GM19463 (cell line): ENCODE measurements around the gene HOMER3.
"Not testable (repeated sequence)": the region's sequence is repeated elsewhere in the genome, so short reads cannot be mapped to it uniquely, and the experiment has no call there.

ENCODE experiments used
- ATAC-seq: cut with Tn5 transposase; IDR thresholded peaks from one replicate; pipeline ENCODE4 v1.9.1; 2021; ENCODE audit warnings: mild to moderate bottlenecking, moderate library complexity; ENCODE audit not compliant: unreplicated experiment

The HOMER3 gene

GRCh38 chr19:18903156-18904037 is 37.6 kb downstream of the HOMER3 start:
- no peak for ATAC-seq

GRCh38 chr19:18902519-18902918 is 38.5 kb downstream of the HOMER3 start:
- not testable (repeated sequence) for ATAC-seq

GRCh38 chr19:18901491-18901890 is 39.5 kb downstream of the HOMER3 start:
- ATAC-seq, result no peak

- ATAC-seq, result no peak
Observed at GRCh38 chr19:18900700-18901481, 40.1 kb downstream of the HOMER3 start.

- ATAC-seq, result no peak
Observed at GRCh38 chr19:18899624-18900560, 41.1 kb downstream of the HOMER3 start.

GRCh38 chr19:18898607-18899408 is 42.2 kb downstream of the HOMER3 start:
- ATAC-seq, result no peak

GRCh38 chr19:18898081-18898606 is 42.9 kb downstream of the HOMER3 start:
- no peak for ATAC-seq

- no peak for ATAC-seq
Observed at GRCh38 chr19:18897094-18898029, 43.7 kb downstream of the HOMER3 start.

GRCh38 chr19:18896421-18896841 is 44.6 kb downstream of the HOMER3 start:
- ATAC-seq, result no peak

GRCh38 chr19:18895824-18896341 is 45.1 kb downstream of the HOMER3 start, which contains the start of gene CERS1:
TSS of gene CERS1 (minus strand) at chr19:18896158. CDS start at chr19:18896072, 86 bp downstream.
- ATAC-seq, result no peak

GRCh38 chr19:18895038-18895823 is 45.8 kb downstream of the HOMER3 start:
- no peak for ATAC-seq

GRCh38 chr19:18894254-18895037 is 46.6 kb downstream of the HOMER3 start:
- ATAC-seq, result no peak

- no peak for ATAC-seq
Observed at GRCh38 chr19:18893587-18894253, 47.3 kb downstream of the HOMER3 start.

- ATAC-seq, result no peak
Observed at GRCh38 chr19:18889949-18890745, 50.9 kb downstream of the HOMER3 start.

GRCh38 chr19:18886972-18887371 is 54.0 kb downstream of the HOMER3 start:
- no peak for ATAC-seq
